Vagina (tissue), 2 donors: ENCODE measurements around the gene OARD1. TPM values are rescaled to one million over a fixed set of nuclear protein-coding genes. Genes with fewer than 3 reads are reported as not detected.

Experiments
- DNase-seq, 2 donors: peaks; one replicate each; pipeline ENCODE4 v3.0.0-alpha.2; 2017; ENCODE audit errors: extremely low spot score in 2 of 2
- H3K27ac ChIP-seq: fragments of 200-600 bp; sonication (generic); one replicate; pipeline ENCODE4 v1.5.1; 2019
- H3K27me3 ChIP-seq: fragments of 200-600 bp; sonication (generic); one replicate; pipeline ENCODE4 v1.5.1; 2019
- H3K36me3 ChIP-seq, 2 donors: fragments of 200-600 bp; sonication (generic); one replicate each; pipeline ENCODE4 v1.5.1; 2017 to 2019
- H3K4me1 ChIP-seq: fragments of 200-600 bp; sonication (generic); one replicate; pipeline ENCODE4 v1.5.1; 2019
- H3K4me3 ChIP-seq, 2 donors: fragments of 200-600 bp; sonication (generic); 1 replicate in 1 of 2; 2 replicates in 1 of 2; pipeline ENCODE4 v1.5.1; 2016 to 2019
- H3K9me3 ChIP-seq: fragments of 200-600 bp; sonication (generic); one replicate; pipeline ENCODE4 v1.5.1; 2019
- CTCF ChIP-seq, 3 experiments: fragments of 450-650 bp in 2 of 3; fragments of 200-600 bp in 1 of 3; sonication (generic) in 1 of 3; IDR thresholded peaks; one replicate each; pipeline ENCODE4 v1.5.1; 2017 to 2019; ENCODE audit warnings: antibody characterized with exemption in 3 of 3, mild to moderate bottlenecking in 2 of 3, moderate library complexity in 2 of 3
- POLR2A ChIP-seq, 2 donors: fragments of 450-650 bp; IDR thresholded peaks; one replicate each; pipeline ENCODE4 v1.6.1; 2017; ENCODE audit warnings: antibody characterized with exemption in 2 of 2, mild to moderate bottlenecking in 2 of 2, moderate library complexity in 2 of 2
- POLR2AphosphoS5 ChIP-seq, 2 donors: sonication (generic); formaldehyde crosslinking; IDR thresholded peaks; one replicate each; pipeline ENCODE4 v1.9.0; 2017; ENCODE audit warnings: antibody characterized with exemption in 2 of 2, mild to moderate bottlenecking in 2 of 2, low read depth in 1 of 2; ENCODE audit not compliant: insufficient read depth in 1 of 2
- intact Hi-C: fragments of 100-400 bp; cut with DNase I; formaldehyde crosslinking; loops from one replicate; pipeline ENCODE4 v1.15.1; 2023
- total RNA-seq: library from RNA; depleted of rRNA; stranded (reverse); fragments of >200 nt; gene quantifications from one replicate; pipeline ENCODE4 v1.2.3, GENCODE V29; 2016

Gene OARD1
- total RNA-seq, 1 donor from 2014 or later, result 14.7 TPM

GRCh38 chr6:41062056-41062455, 10.1 kb downstream of the OARD1 start:
- Histone ChIP-seq H3K9me3 (no peaks in the 10 kb centered on the region), H3K36me3 (peaks cover 0 to 12% of the 10 kb centered on the region in 2 donors), H3K27me3 (no peaks in the 10 kb centered on the region), H3K27ac (no peak overlapping the region), H3K4me1 (peaks cover 9% of the 10 kb centered on the region), H3K4me3 (no peak overlapping the region)
- intact Hi-C loops, result no loop called here
- no peak for DNase-seq
- TF ChIP-seq POLR2AphosphoS5 (IDR thresholded peaks at IDR 0.05; ENCODE audit: insufficient read depth in 1 of 2, low read depth in 1 of 2) (no peak), POLR2A (IDR thresholded peaks at IDR 0.05) (no peak), CTCF (IDR thresholded peaks at IDR 0.05) (no peak)

GRCh38 chr6:41061196-41061726, 10.9 kb downstream of the OARD1 start:
- no peaks in the 10 kb centered on the region for H3K9me3 ChIP-seq
- intact Hi-C loops, result no loop called here
- no peak for DNase-seq
- TF ChIP-seq CTCF (IDR thresholded peaks at IDR 0.05) (no peak), POLR2AphosphoS5 (IDR thresholded peaks at IDR 0.05; ENCODE audit: insufficient read depth in 1 of 2, low read depth in 1 of 2) (no peak), POLR2A (IDR thresholded peaks at IDR 0.05) (no peak)
- H3K36me3 ChIP-seq, result peaks cover 0 to 12% of the 10 kb centered on the region in 2 donors
- peaks cover 9% of the 10 kb centered on the region for H3K4me1 ChIP-seq
- no peak overlapping the region for H3K27ac ChIP-seq
- H3K27me3 ChIP-seq, result no peaks in the 10 kb centered on the region
- H3K4me3 ChIP-seq, result no peak overlapping the region

- Histone ChIP-seq H3K9me3 (no peaks in the 10 kb centered on the region), H3K4me1 (peaks cover 9% of the 10 kb centered on the region), H3K27ac (no peak overlapping the region), H3K27me3 (no peaks in the 10 kb centered on the region), H3K4me3 (no peak overlapping the region), H3K36me3 (peaks cover 0 to 12% of the 10 kb centered on the region in 2 donors)
- intact Hi-C loops, result no loop called here
- DNase-seq, result no peak
- TF ChIP-seq POLR2AphosphoS5 (IDR thresholded peaks at IDR 0.05; ENCODE audit: insufficient read depth in 1 of 2, low read depth in 1 of 2), result no peak
- no peak for TF ChIP-seq CTCF (IDR thresholded peaks at IDR 0.05)
- no peak for TF ChIP-seq POLR2A (IDR thresholded peaks at IDR 0.05)
Measured at GRCh38 chr6:41059556-41059955, 12.6 kb downstream of the OARD1 start.

GRCh38 chr6:41058783-41059181, 13.4 kb downstream of the OARD1 start:
- H3K36me3 ChIP-seq, result peaks cover 0 to 12% of the 10 kb centered on the region in 2 donors
- H3K4me3 ChIP-seq, result no peak overlapping the region
- no peaks in the 10 kb centered on the region for H3K27me3 ChIP-seq
- intact Hi-C loops, result no loop called here
- H3K27ac ChIP-seq, result no peak overlapping the region
- TF ChIP-seq CTCF (IDR thresholded peaks at IDR 0.05) (no peak), POLR2A (IDR thresholded peaks at IDR 0.05) (no peak), POLR2AphosphoS5 (IDR thresholded peaks at IDR 0.05; ENCODE audit: insufficient read depth in 1 of 2, low read depth in 1 of 2) (no peak)
- H3K4me1 ChIP-seq, result peaks cover 9% of the 10 kb centered on the region
- H3K9me3 ChIP-seq, result no peaks in the 10 kb centered on the region
- no peak for DNase-seq

DNA sequence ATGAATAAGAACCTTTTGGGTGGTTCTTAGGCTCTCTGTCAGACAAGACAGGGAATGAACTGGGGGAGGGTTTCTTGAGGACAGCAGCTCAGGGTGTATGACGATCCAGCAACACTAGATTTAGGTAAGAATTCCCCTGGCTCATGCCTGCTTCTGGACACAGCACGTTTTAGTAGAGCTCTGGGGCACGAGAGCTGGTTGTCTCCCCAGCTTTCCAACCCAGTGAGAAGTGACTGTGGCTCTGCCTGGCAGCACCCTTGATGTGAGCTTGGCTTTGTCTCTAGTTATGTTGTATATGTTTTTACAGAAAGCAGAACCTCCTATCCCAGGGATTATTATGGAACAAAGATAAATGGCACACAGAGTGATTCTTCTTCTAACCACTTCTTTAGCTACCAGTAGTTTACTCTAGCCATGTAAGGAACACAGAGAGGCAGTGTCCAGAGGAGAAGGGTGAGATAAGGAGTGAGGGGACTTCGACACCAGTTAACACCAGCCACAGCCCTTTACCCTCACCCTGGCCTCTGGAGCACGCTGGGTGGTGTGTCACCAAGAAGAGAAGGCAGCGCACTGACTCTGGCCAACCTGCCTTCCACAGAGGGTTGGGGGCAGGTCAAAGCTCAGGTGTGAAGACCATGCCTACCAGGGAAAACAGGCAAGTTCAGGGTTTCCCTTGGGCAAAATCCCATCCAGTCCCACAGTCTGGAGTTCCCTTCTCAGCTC, 15.2 kb downstream of the OARD1 start:
- Histone ChIP-seq H3K27ac (no peak overlapping the region), H3K27me3 (no peaks in the 10 kb centered on the region), H3K4me3 (no peak overlapping the region), H3K9me3 (no peaks in the 10 kb centered on the region), H3K4me1 (peaks cover 9% of the 10 kb centered on the region), H3K36me3 (peaks cover 0 to 5% of the 10 kb centered on the region in 2 donors)
- no peak for DNase-seq
- intact Hi-C loops, result no loop called here
- no peak for TF ChIP-seq CTCF (IDR thresholded peaks at IDR 0.05)
- no peak for TF ChIP-seq POLR2A (IDR thresholded peaks at IDR 0.05)
- TF ChIP-seq POLR2AphosphoS5 (IDR thresholded peaks at IDR 0.05; ENCODE audit: insufficient read depth in 1 of 2, low read depth in 1 of 2), result no peak
